B cell (primary cell): Measurements from ENCODE around the gene OR4K5. TPM values are rescaled to one million over a fixed set of nuclear protein-coding genes. Genes with fewer than 3 reads are reported as not detected.

Experiments
- ATAC-seq: fragments of 200-7000 bp; cut with Tn5 transposase; one replicate; pipeline ENCODE4 v1.10.0; 2021; ENCODE audit warnings: low read depth, mild to moderate bottlenecking, moderate number of reproducible peaks, moderate library complexity
- CTCF ChIA-PET: fragments of 350-600 bp; sonication (Branson Sonifier 250); formaldehyde crosslinking; loops from one replicate; lab custom pipeline; 2021; ENCODE audit warnings: antibody characterized with exemption, inconsistent platforms; lab: Charles Lee
- POLR2A ChIA-PET: fragments of 350-600 bp; sonication (Branson Sonifier 250); formaldehyde crosslinking; loops from one replicate; lab custom pipeline; 2021; ENCODE audit warnings: antibody characterized with exemption; lab: Charles Lee
- DNase-seq: peaks from one replicate; pipeline ENCODE4 v3.0.0; 2013
- H2AFZ ChIP-seq: 2 replicates; pipeline ENCODE4 v1.6.1; 2012; ENCODE audit warnings: mild to moderate bottlenecking, low read depth, low read length; ENCODE audit not compliant: insufficient read depth, poor library complexity, severe bottlenecking
- H3K27ac ChIP-seq, 2 donors: 1 replicate in 1 of 2; 2 replicates in 1 of 2; pipeline ENCODE4 v1.5.1; 2012 to 2013; ENCODE audit warnings: low read length in 2 of 2, mild to moderate bottlenecking in 2 of 2, moderate library complexity in 1 of 2
- H3K27me3 ChIP-seq, 4 experiments: fragments of 200-600 bp in 1 of 4; sonication (generic) in 1 of 4; replicated peaks in 1 of 4; 1 replicate in 2 of 4; 2 replicates in 2 of 4; pipeline versions ENCODE4 v1.6.1 to v1.7.0; 2013 to 2016; ENCODE audit warnings: low read length in 3 of 4, mild to moderate bottlenecking in 2 of 4, mixed read lengths in 1 of 4, moderate library complexity in 1 of 4; ENCODE audit not compliant: insufficient read depth in 4 of 4, control insufficient read depth in 3 of 4; ENCODE audit errors: control extremely low read depth in 1 of 4
- H3K36me3 ChIP-seq, 2 experiments: replicated peaks in 1 of 2; 1 replicate in 1 of 2; 2 replicates in 1 of 2; pipeline versions ENCODE4 v1.6.1 to v1.7.1; 2013; ENCODE audit warnings: low read length in 1 of 2; ENCODE audit not compliant: insufficient read depth in 2 of 2, control insufficient read depth in 1 of 2; ENCODE audit errors: control extremely low read depth in 1 of 2, extremely low read depth in 1 of 2
- H3K4me1 ChIP-seq, 2 donors: fragments of 200-600 bp in 1 of 2; sonication (generic) in 1 of 2; 1 replicate in 1 of 2; 2 replicates in 1 of 2; pipeline versions ENCODE4 v1.5.1 to v1.6.1; 2013 to 2017; ENCODE audit warnings: low read length in 2 of 2; ENCODE audit not compliant: control insufficient read depth in 2 of 2, insufficient read depth in 2 of 2
- H3K4me2 ChIP-seq: replicated peaks from 2 replicates; pipeline ENCODE3; 2012; ENCODE audit warnings: mild to moderate bottlenecking, low read depth, low read length; ENCODE audit not compliant: poor library complexity, severe bottlenecking
- H3K4me3 ChIP-seq, 5 experiments: fragments of 200-600 bp in 1 of 5; sonication (generic) in 1 of 5; 1 replicate in 3 of 5; 2 replicates in 2 of 5; pipeline versions ENCODE4 v1.5.1 to v1.7.0; 2011 to 2016; ENCODE audit warnings: low read length in 4 of 5, mild to moderate bottlenecking in 4 of 5, low read depth in 2 of 5, control low read depth in 1 of 5, moderate library complexity in 1 of 5; ENCODE audit not compliant: insufficient read depth in 1 of 5; ENCODE audit errors: control extremely low read depth in 1 of 5, extremely low read depth in 1 of 5
- H3K79me2 ChIP-seq: fragments of 200-600 bp; sonication (generic); one replicate; pipeline ENCODE4 v1.6.0; 2016; ENCODE audit warnings: low read length; ENCODE audit not compliant: control insufficient read depth, insufficient read depth
- H3K9ac ChIP-seq: fragments of 200-600 bp; sonication (generic); 2 replicates; pipeline ENCODE4 v1.6.1; 2017; ENCODE audit warnings: mild to moderate bottlenecking, low read length, moderate library complexity
- H3K9me3 ChIP-seq, 3 donors: one replicate each; pipeline versions ENCODE4 v1.6.1 to v1.7.1; 2013; ENCODE audit warnings: low read length in 2 of 3; ENCODE audit not compliant: control insufficient read depth in 2 of 3, insufficient read depth in 1 of 3; ENCODE audit errors: control extremely low read depth in 1 of 3
- H4K20me1 ChIP-seq: 2 replicates; pipeline ENCODE4 v1.6.0; 2012; ENCODE audit warnings: mild to moderate bottlenecking, low read length; ENCODE audit not compliant: insufficient read depth, control insufficient read depth, poor library complexity, severe bottlenecking
- H3K27ac Mint-ChIP-seq: one replicate; pipeline ENCODE4 v1.8.0; 2021; ENCODE audit warnings: mixed read lengths
- H3K27me3 Mint-ChIP-seq: one replicate; pipeline ENCODE4 v1.8.0; 2021; ENCODE audit warnings: mixed read lengths
- H3K4me1 Mint-ChIP-seq: one replicate; pipeline ENCODE4 v1.8.0; 2021; ENCODE audit warnings: mixed read lengths
- H3K4me3 Mint-ChIP-seq: one replicate; pipeline ENCODE4 v1.8.0; 2021; ENCODE audit warnings: mixed read lengths
- H3K9me3 Mint-ChIP-seq: one replicate; pipeline ENCODE4 v1.8.0; 2022; ENCODE audit warnings: mixed read lengths; ENCODE audit not compliant: insufficient read depth
- CTCF ChIP-seq: fragments of 200-600 bp; IDR thresholded peaks from one replicate; pipeline ENCODE4 v1.8.0; 2022; ENCODE audit warnings: antibody characterized with exemption, mild to moderate bottlenecking
- EZH2 ChIP-seq: IDR thresholded peaks from 2 replicates; pipeline ENCODE4 v1.6.1; 2012; ENCODE audit warnings: borderline replicate concordance, low read depth, mild to moderate bottlenecking, moderate library complexity, low read length; ENCODE audit not compliant: insufficient read depth, poor library complexity, severe bottlenecking
- WGBS: methylation state at CpG from one replicate; pipeline ENCODE4 v1.1.5; 2013; ENCODE audit warnings: missing lambda C conversion rate; ENCODE audit not compliant: insufficient coverage; 5-methylcytosine and 5-hydroxymethylcytosine counted together
- intact Hi-C: fragments of 100-400 bp; cut with micrococcal nuclease; formaldehyde crosslinking; loops from one replicate; pipeline ENCODE4 v1.10.0; 2022
- polyA plus RNA-seq: library from polyadenylated mRNA; depleted of rRNA; stranded (reverse); fragments of >200 nt; gene quantifications from 2 replicates; pipeline ENCODE4 v1.2.3, GENCODE V29; 2012
- total RNA-seq, 2 donors: library from RNA; stranded (reverse); fragments of 120-200 nt in 1 of 2; gene quantifications; 1 replicate in 1 of 2; 2 replicates in 1 of 2; pipeline versions ENCODE4 v1.2.3 to v1.2.4, GENCODE V29; 2013 to 2022

The OR4K5 gene
- total and polyA plus RNA-seq, 2 donors (not counting 1 experiment from before 2014, with no cell fraction given) = not detected

DNA sequence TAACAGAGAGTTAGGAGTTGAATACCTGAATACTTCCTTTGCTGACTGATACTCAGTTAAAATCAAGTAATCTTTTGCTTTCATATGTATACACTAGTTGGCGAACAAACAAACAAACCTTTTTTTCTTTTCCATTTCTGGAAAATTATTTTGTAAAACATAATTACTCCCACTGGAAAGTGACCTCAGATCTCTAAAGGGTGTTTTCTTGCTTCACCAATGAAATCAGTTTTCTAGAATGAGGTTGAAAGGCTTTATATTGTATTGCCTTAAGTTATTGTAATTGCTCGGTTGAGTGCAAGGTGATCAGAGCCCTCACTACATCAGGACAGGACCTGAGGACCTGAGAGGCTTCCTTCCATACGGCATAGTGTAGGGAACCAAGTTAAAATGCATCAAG is 10.2 kb downstream of the OR4K5 start, which contains the start of gene OR4K1:
OR4K1 (plus strand) TSS at position 301 of the 400 bp plus-strand sequence. CDS start 4,750 bp downstream, outside the sequence.
- Mint-ChIP-seq H3K27me3 (no peaks in the 10 kb centered on the region), H3K9me3 (no peaks in the 10 kb centered on the region), H3K4me1 (no peaks in the 10 kb centered on the region), H3K27ac (no peak within 1 kb of the TSS), H3K4me3 (no peak within 1 kb of the TSS)
- Histone ChIP-seq H3K4me1 (no peaks in the 10 kb centered on the region), H3K4me2 (no peak within 1 kb of the TSS), H3K27ac (no peak within 1 kb of the TSS), H3K9ac (no peak within 1 kb of the TSS), H4K20me1 (no peaks in the 10 kb centered on the region), H3K9me3 (peaks cover 0 to 3% (median 0%) of the 10 kb centered on the region in 3 donors), H3K79me2 (no peaks in the 10 kb centered on the region), H3K36me3 (no peaks in the 10 kb centered on the region), H3K27me3 (no peaks in the 10 kb centered on the region), H3K4me3 (no peak within 1 kb of the TSS), H2AFZ (no peak within 1 kb of the TSS)
- ChIA-PET POLR2A (no interaction called here), CTCF (no interaction called here)
- DNase-seq = no peak
- TF ChIP-seq CTCF = no peak
- TF ChIP-seq EZH2 = no peak
- ATAC-seq = no peak
- no CpG with 5 or more reads among the region's 3 CpGs for WGBS
- intact Hi-C loops = no loop called here

GRCh38 chr14:19941668-19942067 is 21.3 kb downstream of the OR4K5 start:
- POLR2A ChIA-PET = no interaction called here

More at GRCh38 chr14:19941668-19942067, 21.3 kb downstream of the OR4K5 start:
- no peak for DNase-seq
- TF ChIP-seq CTCF (no peak), EZH2 (no peak)
- 88% methylated on average over 1 of the region's 1 CpG for WGBS
- Mint-ChIP-seq H3K4me1 (no peaks in the 10 kb centered on the region), H3K27ac (no peak overlapping the region), H3K27me3 (no peaks in the 10 kb centered on the region), H3K9me3 (no peaks in the 10 kb centered on the region), H3K4me3 (no peak overlapping the region)
- no peak for ATAC-seq
- H4K20me1 ChIP-seq = no peaks in the 10 kb centered on the region
- no peaks in the 10 kb centered on the region for H3K4me1 ChIP-seq
- intact Hi-C loops = no loop called here
- no peak overlapping the region for H3K9ac ChIP-seq
- no peaks in the 10 kb centered on the region for H3K27me3 ChIP-seq
- H3K79me2 ChIP-seq = no peaks in the 10 kb centered on the region
- H3K4me3 ChIP-seq = no peak overlapping the region
- no peak overlapping the region for H3K4me2 ChIP-seq
- no peak overlapping the region for H3K27ac ChIP-seq
- no peaks in the 10 kb centered on the region for H3K36me3 ChIP-seq
- H3K9me3 ChIP-seq = no peaks in the 10 kb centered on the region
- H2AFZ ChIP-seq = no peak overlapping the region
- CTCF ChIA-PET = no interaction called here
